Activated T-cell treated with anti-CD3 and anti-CD28 coated beads, Interleukin-2, amount 50 U/mL, for 4 hours (primary cell): ENCODE data around the gene COL23A1. TPM values are rescaled to one million over a fixed set of nuclear protein-coding genes. Genes with fewer than 3 reads are reported as not detected.

Experiments
- ATAC-seq, 2 donors: fragments of 200-7000 bp; cut with Tn5 transposase; one replicate each; pipeline ENCODE4 v1.10.0; 2021
- DNase-seq: peaks from one replicate; pipeline ENCODE4 v3.0.0-alpha.2; 2020
- H3K27me3 Mint-ChIP-seq: one replicate; pipeline ENCODE4 v1.8.0; 2021; ENCODE audit warnings: low read depth, mixed read lengths
- H3K36me3 Mint-ChIP-seq: one replicate; pipeline ENCODE4 v1.8.0; 2022; ENCODE audit warnings: mixed read lengths; ENCODE audit not compliant: insufficient read depth
- H3K4me1 Mint-ChIP-seq: one replicate; pipeline ENCODE4 v1.8.0; 2021; ENCODE audit warnings: low read depth, mixed read lengths
- H3K4me3 Mint-ChIP-seq: one replicate; pipeline ENCODE4 v1.8.0; 2021; ENCODE audit warnings: mild to moderate bottlenecking, moderate library complexity, mixed read lengths
- H3K9me3 Mint-ChIP-seq: one replicate; pipeline ENCODE4 v1.8.0; 2021; ENCODE audit warnings: mixed read lengths
- total RNA-seq, 3 donors: library from RNA; stranded (reverse); gene quantifications; one replicate each; pipeline ENCODE4 v1.2.1, GENCODE V29; 2021

The COL23A1 gene
- total RNA-seq, 3 donors from 2014 or later, result not detected

DNA sequence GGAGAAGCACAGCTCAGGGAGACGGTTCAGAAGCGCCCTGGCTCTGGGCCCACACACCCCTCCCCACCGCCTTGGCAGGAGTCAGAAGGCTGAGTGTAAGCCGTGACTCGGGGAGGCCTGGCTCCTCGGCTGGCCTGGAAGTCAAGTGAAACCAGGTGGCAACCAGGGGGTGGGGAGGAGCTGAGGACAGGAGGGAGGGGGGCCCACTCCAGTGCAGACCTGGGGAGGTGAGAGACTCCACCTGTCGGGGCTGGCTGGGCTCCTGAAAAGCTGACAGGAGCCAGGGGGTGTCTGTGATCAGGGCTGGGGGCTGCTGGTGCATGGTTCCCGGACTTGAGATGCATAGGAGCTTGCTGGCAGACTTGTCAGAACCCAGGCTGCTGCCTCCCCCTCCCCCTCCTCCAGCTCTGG is 207.4 kb downstream of the COL23A1 start:
- Mint-ChIP-seq H3K27me3 (peaks cover 18% of the 10 kb centered on the region), H3K4me1 (no peaks in the 10 kb centered on the region), H3K36me3 (no peaks in the 10 kb centered on the region), H3K4me3 (no peak overlapping the region), H3K9me3 (no peaks in the 10 kb centered on the region)
- no peak for ATAC-seq
- DNase-seq, result no peak

DNA sequence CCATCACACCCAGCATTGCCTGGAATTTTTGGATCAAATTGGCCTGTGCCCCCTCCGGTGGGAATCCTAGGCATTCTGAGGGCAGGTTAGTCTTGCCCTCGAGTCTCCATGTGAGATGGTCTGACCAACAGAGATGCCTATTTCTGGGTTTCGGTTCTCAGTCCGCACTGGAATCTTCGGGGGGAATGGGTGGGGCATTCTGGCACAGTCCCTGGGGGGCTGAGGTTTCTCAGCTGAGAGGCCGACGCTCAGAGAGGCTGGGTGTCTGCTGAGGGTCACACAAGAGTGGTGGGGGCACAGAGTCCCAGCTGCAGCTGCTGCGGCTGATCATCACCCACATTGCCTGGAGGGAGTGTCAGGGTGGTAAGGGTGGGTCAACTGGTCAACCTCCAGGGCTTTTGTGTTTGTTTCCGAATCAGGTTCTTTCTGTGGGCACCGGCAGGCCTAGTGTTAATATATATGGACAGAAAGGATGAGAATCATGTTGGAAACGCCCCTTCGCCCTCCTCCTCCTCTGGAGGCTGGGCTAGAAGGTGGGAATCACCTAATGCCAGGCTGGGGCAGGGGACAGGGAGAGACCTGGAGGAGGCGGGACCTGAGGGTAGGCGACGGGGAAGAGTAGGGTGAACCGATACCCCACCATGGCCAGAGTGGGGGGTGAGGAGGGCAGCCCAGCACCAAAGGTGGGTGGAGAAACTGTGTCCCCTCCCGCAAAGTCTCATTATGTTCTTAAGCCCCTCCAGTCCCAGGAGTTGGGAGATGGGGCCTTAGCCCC is 208.1 kb downstream of the COL23A1 start:
- Mint-ChIP-seq H3K4me3 (no peak overlapping the region), H3K4me1 (no peaks in the 10 kb centered on the region), H3K36me3 (no peaks in the 10 kb centered on the region), H3K9me3 (no peaks in the 10 kb centered on the region), H3K27me3 (peaks cover 12% of the 10 kb centered on the region)
- DNase-seq (no peak), ATAC-seq (no peak)

DNA sequence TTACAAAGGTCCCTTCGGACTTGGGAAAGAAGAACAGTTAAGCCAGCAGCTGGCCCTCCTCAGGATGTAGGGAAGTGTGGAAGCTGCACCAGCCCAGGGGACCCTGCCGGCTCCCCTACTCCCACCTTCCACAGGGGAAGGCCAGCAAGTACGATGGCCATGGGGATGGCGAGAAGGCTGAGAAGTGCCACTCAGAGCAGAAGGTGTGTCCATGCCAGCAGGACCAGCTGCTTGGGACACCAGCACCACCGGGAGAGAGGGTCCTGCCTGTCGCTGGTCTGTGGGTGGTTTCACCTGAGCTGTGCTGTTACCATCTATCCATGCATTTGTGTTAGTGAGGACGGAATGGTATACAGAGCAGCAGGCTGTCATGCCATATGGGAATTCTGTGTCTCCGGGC is 209.0 kb downstream of the COL23A1 start:
- peaks cover 8% of the 10 kb centered on the region for H3K27me3 Mint-ChIP-seq

DNA sequence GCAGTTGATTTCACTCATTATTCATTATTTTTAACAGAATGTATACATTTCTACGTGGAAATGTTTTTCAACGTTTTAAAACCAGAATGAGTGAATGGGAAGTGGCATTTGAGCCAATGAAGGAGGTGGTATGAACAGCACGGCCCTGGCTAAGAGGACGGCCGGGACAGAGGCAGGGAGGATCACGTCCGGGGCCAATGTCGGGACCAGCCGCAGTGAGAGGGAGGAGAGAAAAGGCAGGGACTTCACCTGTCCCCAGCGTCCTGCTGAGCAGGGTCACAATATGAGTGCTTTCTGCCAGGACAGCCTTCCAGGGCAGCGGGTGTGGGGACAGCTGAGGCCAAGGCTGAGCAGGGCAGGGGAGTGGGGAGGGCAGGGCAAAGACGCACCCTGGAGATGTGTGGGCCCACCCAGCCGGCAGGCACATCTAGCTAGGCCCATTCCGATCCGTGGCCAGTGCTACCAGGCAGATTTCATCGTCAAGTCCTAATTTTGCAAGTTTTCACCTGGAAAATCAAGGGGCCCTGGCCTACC is 209.6 kb downstream of the COL23A1 start:
- Mint-ChIP-seq H3K27me3 (peaks cover 8% of the 10 kb centered on the region), H3K36me3 (no peaks in the 10 kb centered on the region), H3K4me3 (no peak overlapping the region), H3K9me3 (no peaks in the 10 kb centered on the region), H3K4me1 (no peaks in the 10 kb centered on the region)
- ATAC-seq (no peak), DNase-seq (no peak)

More for the DNA sequence above, 209.0 kb downstream of the COL23A1 start:
- Mint-ChIP-seq H3K36me3 (no peaks in the 10 kb centered on the region), H3K9me3 (no peaks in the 10 kb centered on the region), H3K4me3 (no peak overlapping the region), H3K4me1 (no peaks in the 10 kb centered on the region)
- DNase-seq, result no peak
- no peak for ATAC-seq

DNA sequence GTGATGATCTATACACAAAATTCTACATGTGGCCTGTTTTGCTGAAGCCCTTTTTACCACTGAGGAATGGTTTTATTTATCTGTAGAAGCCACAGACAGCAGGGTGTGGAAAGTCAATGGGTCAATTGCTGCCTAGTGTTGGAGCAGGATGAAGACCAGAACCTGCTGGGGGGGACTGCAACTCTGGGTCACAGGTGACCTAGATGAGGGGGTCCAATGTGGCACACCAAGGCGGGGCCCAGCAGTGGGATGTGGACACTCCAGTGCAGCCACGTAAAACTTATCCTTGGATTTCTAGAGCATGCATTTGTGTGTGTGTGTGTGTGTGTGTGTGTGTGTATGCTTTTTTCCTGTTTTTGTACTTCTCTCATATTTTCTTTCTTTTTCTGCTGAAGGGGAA is 210.1 kb downstream of the COL23A1 start:
- Mint-ChIP-seq H3K36me3 (no peaks in the 10 kb centered on the region), H3K27me3 (peaks cover 8% of the 10 kb centered on the region), H3K9me3 (no peaks in the 10 kb centered on the region), H3K4me1 (no peaks in the 10 kb centered on the region), H3K4me3 (no peak overlapping the region)
- ATAC-seq (no peak), DNase-seq (no peak)

DNA sequence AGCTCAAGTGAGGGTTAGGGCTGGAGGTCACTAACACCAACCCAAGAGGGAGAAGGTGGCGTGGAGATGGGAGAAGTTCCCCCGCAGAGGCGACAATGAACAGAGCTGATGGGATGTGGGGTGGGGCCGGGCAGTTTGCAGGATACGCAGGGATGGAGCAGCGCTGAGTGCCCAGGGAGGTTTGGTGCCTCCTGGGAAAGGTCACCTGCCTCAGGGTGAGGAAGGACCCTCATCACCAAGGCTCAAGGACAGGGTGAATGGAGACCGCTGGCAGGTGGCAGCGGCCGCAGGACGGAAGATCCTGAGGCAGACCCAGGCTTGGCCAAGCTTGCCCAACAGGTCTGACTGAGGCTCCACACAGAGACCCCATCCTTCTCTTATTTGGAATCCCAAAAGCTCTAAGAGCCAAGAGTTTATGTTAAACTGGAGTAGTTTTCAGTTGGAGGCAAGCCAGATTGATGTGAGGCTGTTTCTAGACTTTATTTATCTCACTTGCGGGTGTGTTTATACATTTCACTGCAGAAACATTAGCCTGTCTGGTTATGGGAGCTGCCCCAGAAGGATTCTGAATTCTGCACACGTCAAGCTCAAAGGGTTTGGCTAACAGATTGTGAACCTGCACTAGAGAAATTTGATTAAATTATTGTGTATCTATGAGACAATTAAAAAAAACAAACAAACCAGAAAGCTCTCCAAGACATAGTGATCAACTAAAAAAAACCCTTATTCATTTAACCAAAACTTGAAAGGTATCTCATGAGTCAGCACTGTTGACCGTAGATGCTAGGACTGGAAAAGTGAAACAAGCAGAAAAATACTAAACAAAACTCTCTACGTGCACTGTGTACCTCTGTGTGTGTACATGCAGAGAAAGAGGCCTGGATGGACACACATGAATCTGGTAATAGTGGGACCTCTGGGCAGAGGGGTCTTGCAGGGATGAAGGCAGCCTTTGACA is 211.4 kb downstream of the COL23A1 start:
- Mint-ChIP-seq H3K9me3 (no peaks in the 10 kb centered on the region), H3K4me3 (no peak overlapping the region), H3K4me1 (no peaks in the 10 kb centered on the region), H3K27me3 (peaks cover 8% of the 10 kb centered on the region), H3K36me3 (no peaks in the 10 kb centered on the region)
- DNase-seq (no peak), ATAC-seq (no peak)

DNA sequence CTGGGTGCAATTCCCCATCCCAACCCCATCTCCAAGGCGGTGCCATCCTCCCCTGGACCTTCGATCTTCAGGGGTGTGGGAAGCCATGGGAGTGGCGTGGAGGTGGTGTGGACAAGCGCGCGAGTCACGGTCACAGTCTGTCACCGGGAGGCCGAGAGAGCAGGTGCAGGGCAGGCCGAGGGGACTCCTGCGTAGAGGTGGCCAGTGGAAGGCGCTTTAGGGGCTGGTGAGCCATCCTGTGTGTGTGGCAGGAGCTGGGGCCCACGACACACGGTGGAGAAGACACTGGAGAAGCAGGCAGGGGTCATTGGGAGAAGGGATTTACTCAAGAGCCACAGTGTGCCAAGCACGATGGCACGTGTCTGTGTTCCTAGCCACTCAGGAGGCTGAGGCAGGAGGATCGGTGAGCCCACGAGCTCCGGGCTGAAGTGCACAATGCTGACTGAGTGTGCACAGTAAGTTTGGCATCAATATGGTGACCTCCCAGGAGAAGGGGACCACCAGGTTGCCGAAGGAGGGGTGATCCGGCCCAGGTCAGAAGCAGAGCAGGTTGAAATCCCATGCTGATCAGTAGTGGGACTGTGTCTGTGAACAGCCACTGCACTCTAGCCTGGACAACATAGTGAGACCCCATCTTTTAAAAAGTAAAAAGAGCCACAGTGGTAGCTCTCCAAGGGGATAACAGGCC is 212.5 kb downstream of the COL23A1 start:
- no peak for ATAC-seq

DNA sequence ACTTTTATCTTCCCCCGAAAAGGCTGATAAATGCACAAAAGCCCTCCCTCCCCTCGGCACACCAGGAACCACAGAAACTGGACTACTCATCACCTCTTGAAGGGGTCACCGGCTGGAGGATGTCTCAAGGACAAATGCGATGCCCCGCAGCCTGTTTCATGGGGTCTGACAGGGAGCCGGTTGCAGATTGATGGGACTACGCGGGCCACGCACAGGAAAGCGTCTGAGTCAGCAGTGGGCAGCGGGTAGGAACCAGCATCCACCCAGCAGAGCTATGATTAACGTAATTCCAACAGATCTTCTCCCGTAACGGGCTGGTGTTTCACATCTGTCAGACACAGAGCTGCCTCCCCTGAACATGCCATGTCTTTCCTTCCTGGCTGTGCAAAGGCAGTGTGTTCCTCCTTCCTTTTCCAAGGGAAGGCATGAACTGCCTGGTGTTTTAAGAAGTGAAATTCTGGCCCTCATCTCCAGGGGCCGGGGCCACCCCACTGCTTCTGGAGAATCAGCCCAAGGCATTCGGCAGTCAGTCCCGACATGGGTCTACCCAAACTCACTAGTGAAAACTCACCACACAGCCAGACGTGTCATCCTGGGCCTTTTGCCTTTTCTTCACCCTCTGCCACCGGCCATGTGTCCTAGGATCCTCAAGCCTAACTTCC is 213.1 kb downstream of the COL23A1 start:
- Mint-ChIP-seq H3K4me3 (no peak overlapping the region), H3K9me3 (no peaks in the 10 kb centered on the region), H3K4me1 (no peaks in the 10 kb centered on the region), H3K36me3 (no peaks in the 10 kb centered on the region), H3K27me3 (peaks cover 4% of the 10 kb centered on the region)
- ATAC-seq (no peak), DNase-seq (no peak)

More for the DNA sequence above, 212.5 kb downstream of the COL23A1 start:
- DNase-seq, result no peak
- H3K4me1 Mint-ChIP-seq, result no peaks in the 10 kb centered on the region
- peaks cover 4% of the 10 kb centered on the region for H3K27me3 Mint-ChIP-seq
- H3K9me3 Mint-ChIP-seq, result no peaks in the 10 kb centered on the region
- no peaks in the 10 kb centered on the region for H3K36me3 Mint-ChIP-seq
- H3K4me3 Mint-ChIP-seq, result no peak overlapping the region

DNA sequence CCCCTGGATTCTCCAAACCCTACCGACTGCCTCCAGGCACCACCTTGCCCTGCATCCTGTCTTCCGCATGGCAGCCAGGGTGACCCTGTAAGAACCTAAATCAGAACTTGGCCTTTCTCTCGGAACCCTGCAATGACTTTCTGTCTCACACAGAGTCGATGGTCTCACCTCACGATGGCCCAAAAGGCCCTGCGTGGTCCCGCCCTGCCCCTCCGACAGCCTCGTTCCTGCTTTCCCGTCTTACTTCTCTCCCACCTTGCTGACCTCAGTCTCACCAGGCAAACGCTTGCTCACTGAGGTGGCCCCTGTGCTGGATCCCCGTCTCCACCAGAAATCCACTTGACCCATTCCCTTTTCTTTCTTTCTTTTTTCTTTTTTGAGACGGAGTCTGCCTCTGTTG is 214.8 kb downstream of the COL23A1 start:
- peaks cover 7% of the 10 kb centered on the region for H3K27me3 Mint-ChIP-seq
- H3K4me1 Mint-ChIP-seq, result no peaks in the 10 kb centered on the region
- ATAC-seq (no peak), DNase-seq (no peak)
- H3K9me3 Mint-ChIP-seq, result no peaks in the 10 kb centered on the region
- no peaks in the 10 kb centered on the region for H3K36me3 Mint-ChIP-seq
- no peak overlapping the region for H3K4me3 Mint-ChIP-seq

DNA sequence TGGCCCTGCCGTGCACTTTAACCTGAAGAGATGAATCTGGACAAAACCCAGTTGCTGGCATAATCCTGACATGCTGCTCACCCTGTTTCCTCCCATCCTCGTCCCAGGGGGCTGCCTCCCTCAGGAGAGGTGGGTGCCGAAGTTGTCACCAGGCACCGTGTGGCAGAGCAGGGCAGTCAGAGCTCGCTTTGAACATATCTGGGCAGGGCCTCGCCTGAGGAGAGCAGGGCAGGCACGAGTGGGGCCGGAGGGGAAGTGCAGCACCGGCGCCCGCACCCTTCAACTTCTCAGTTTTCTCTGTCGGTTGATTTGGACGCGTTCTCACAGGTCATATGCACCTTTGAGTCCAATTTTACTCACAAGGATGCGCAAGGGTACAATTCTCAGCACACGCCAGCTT is 216.5 kb downstream of the COL23A1 start:
- DNase-seq (no peak), ATAC-seq (no peak)
- Mint-ChIP-seq H3K9me3 (no peaks in the 10 kb centered on the region), H3K4me1 (no peaks in the 10 kb centered on the region), H3K27me3 (peaks cover 9% of the 10 kb centered on the region), H3K4me3 (no peak overlapping the region), H3K36me3 (no peaks in the 10 kb centered on the region)

DNA sequence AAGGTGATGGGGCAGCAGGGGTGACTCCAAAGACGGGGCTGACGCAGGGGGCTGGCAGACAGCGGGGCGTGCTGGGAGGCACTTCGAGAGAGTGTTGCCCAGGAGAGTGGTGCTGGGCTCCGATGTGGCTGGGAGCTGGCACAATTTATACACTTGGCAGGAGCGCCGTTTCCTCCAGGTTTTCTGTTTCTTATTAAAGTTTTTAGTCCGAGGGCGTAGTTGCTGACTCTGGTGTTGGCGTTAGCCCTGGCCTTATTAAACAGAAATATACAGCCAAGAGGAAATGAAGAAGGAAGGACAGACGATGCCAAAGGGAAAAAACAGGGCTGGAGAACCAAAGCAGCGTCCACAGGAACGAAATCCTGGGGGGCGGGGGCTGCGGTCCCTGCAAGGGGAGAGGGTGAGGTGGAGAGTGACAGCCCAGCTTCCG is 218.0 kb downstream of the COL23A1 start:
- no peak overlapping the region for H3K4me3 Mint-ChIP-seq
- DNase-seq (no peak), ATAC-seq (no peak)
- no peaks in the 10 kb centered on the region for H3K9me3 Mint-ChIP-seq
- peaks cover 10% of the 10 kb centered on the region for H3K27me3 Mint-ChIP-seq
- H3K4me1 Mint-ChIP-seq, result no peaks in the 10 kb centered on the region
- no peaks in the 10 kb centered on the region for H3K36me3 Mint-ChIP-seq

DNA sequence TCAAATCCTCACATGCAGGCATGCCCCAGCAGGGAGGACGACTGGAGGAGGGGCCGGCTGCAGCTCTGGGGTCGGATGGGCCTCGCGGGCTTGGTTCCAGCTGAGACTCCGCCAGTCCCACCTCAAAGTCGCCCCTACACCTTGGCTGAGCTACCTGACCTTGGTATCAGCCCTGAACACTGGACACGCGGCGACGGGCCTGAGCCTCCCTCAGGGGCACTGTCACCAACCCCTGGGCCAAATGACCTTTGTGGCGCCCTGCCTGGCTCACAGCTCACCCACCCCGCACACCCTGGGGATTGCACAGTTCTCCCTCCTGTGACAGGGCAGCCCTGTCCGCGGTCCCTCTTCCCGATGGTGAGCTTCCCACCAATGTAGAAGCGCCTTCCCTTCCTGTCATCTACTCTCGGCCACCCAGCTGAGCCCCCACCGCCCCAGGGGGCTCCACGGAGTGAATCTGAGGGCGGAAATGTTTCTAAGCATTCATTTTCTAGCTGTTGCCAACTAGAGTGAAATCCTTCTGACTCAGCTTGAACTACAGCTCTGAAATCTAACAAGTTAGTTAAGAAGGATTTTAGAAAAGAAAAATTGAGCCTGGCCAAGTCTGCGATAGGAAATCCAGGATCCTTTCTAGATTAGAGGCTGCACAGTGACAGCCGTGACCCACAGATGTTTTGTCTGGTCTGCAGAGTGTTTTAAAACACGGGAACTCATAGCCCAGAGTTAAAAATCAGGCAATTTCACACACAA is 218.7 kb downstream of the COL23A1 start:
- no peaks in the 10 kb centered on the region for H3K36me3 Mint-ChIP-seq
- peaks cover 13% of the 10 kb centered on the region for H3K27me3 Mint-ChIP-seq
- ATAC-seq (no peak), DNase-seq (no peak)
- no peak overlapping the region for H3K4me3 Mint-ChIP-seq
- no peaks in the 10 kb centered on the region for H3K4me1 Mint-ChIP-seq
- no peaks in the 10 kb centered on the region for H3K9me3 Mint-ChIP-seq

DNA sequence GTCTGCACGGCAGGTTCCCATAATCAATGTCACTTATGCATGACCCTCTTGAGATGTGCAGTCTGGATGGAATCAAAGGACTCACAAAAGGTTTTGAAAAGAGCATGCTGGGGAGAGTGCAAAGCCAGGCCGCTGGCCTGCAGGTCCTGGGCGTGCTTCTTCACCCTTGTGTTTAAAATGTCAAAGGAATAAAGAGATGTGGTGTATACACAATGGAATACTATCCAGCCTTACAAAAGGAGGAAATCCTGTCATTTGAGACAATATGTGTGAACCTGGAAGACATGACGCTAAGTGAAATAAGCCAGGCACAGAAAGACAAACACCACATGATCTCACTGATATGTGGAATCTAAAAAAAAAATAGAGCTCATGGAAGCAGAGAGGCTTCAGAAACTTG is 220.1 kb downstream of the COL23A1 start:
- Mint-ChIP-seq H3K9me3 (no peaks in the 10 kb centered on the region), H3K36me3 (no peaks in the 10 kb centered on the region), H3K4me3 (no peak overlapping the region), H3K4me1 (no peaks in the 10 kb centered on the region), H3K27me3 (peaks cover 15% of the 10 kb centered on the region)
- DNase-seq, result no peak
- ATAC-seq, result no peak
